NCI-H526 treated with DMSO at 0.1 percent for 48 hours (cell line): ENCODE measurements around the gene ZNF615.
"Not testable (repeated sequence)": the region's sequence is repeated elsewhere in the genome, so short reads cannot be mapped to it uniquely, and the experiment has no call there.

Experiments used
- DNase-seq: peaks from one replicate; lab custom pipeline; 2025; lab: John Stamatoyannopoulos, UW

ZNF615 gene

GRCh38 chr19:52007806-52008557 lies at the start of gene ZNF615:
ZNF615 (minus strand) TSS chr19:52008211; CDS start chr19:52003711, 4,500 bp downstream.
- DNase-seq, result peak; percentile 79

DNA sequence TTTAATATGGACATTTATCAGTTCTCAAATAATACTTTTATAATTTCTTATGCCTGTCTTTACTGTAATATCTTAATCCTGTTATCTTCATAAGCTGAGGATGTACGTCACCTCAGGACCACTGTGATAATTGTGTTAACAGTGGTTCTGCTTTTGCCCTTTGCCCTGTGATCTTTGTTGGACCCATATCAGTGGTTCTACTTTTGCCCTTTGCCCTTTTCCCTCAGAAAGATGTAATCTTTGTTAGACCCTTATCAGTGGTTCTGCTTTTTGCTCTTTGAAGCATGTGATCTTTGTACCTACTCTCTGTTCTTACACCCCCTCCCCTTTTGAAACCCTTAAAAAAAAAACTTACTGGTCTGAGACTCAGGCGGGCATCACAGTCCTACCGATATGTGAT lies 48.5 kb upstream of the ZNF615 start:
- DNase-seq, result not testable (repeated sequence)

DNA sequence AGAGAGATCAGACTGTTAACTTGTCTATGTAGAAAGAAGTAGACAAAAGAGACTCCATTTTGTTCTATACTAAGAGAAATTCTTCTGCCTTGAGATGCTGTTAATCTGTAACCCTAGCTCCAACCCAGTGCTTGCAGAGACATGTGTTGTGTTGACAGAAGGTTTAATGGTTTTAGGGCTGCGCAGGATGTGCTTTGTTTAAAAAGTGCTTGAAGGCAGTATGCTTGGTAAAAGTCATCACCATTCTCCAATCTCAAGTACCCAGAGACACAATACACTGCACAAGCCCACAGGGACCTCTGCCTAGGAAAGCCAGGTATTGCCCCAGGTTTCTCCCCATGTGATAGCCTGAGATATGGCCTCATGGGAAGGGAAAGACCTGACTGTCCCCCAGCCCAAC lies 43.7 kb upstream of the ZNF615 start:
- DNase-seq, result not testable (repeated sequence)

DNA sequence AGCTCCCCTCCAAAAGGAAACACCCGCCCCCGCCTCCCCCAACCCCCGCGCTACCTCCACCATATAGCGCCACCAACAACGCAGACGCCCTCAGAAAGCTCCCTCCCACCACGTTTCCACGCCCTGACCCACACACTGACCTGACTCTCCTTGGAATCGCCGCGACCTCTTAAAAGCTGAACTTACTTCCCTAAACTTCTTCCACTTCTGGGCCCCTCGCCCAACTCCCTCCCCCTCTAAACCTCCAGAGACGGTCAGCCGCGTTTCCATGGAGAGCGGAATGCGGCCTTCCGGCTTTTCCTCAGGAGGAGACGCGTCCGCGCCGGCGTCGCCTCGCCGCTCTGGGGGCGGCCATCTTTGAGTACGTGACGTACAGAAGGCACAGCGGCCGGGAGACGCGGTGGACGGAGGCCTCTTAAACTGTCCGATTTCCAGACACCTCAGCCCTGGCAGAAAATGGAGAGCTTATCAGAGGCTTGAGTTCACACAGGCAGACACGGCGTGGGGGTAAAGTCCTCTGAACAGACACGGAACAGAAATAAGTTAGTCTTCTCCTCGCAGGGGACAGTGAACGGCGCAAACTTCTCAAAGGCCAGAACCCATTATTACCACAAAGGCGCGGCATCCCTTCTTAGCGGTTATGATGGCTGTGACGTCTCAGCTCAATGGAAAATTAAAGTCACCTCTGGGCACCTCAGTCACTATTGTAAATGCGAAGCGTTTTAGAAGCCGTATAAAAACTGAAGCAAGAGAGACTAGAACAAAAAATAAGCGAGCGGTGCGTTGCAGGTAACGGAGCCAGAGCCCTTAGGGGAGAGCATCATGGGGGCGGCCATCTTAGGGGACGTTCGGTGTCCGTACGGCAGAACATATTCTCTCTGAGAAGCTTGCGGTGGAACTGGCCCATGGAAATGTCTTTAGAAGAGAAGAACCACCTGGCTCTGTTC lies 40.8 kb upstream of the ZNF615 start, which contains the start of gene ZNF432:
Gene ZNF432 (minus strand): TSS at position 284 of the 947 bp plus-strand sequence. CDS start 1,970 bp downstream, outside the sequence.
- DNase-seq, result peak; percentile 93

- no peak for DNase-seq
Measured at GRCh38 chr19:52039169-52039568, 31.2 kb upstream of the ZNF615 start.

GRCh38 chr19:52034051-52034728 lies 26.2 kb upstream of the ZNF615 start:
- DNase-seq, result no peak

DNA sequence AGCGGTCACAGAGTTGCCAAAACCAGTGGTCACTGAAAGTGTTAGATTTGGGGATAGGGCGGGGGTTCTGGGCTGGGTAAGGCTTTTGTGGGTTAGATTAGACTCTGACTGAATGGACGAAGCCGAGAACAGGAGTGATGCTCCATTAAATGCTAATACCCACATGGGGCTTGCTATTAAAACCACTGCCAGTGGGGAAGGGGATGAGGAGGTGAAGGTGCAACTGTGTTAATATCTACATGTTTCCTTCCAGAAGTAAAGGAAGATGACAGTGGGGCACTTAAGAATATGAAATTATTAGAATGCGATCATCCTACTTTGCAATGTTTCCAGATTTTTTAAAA lies 20.7 kb upstream of the ZNF615 start:
- DNase-seq, result peak; percentile 76

DNA sequence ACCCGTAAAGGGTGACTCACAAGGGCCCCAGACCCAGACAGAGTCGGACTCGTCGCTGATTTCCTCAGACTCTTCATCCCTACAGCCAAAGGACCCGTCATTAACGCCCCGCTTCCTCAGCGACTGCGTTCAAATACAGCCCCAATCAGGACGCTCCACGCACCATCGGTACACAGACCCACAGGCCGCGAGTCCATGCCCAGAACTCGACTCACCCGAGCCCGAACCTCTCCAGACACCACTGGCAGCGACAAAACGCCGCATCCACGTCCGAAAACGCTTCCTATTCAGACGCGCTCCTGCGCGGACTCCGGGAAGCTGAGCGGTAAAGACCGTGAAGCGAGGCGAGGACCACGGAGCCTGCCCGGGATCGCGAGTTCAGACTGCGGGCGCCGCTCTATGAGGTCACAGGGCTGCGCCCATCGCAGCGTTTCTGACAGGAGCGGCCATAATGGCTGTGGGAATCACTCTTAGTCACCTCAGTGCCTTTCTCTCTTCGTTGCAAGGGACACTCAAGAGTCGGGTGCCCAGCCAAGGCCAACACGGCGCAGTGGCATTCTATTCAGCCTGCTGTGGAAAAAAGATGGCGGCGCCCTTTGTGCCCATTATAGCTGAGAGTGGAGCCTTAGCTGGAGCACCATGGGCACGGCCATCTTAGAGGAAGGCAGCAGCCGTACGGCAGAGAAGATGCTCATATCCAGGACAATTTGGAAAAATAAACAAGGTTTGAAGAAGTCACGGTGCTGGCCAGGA lies 20.2 kb upstream of the ZNF615 start, which contains the start of gene ZNF614:
Gene ZNF614 (minus strand): TSS at position 353 of the 753 bp plus-strand sequence. CDS start 2,634 bp downstream, outside the sequence.
- peak; percentile 95 for DNase-seq

DNA sequence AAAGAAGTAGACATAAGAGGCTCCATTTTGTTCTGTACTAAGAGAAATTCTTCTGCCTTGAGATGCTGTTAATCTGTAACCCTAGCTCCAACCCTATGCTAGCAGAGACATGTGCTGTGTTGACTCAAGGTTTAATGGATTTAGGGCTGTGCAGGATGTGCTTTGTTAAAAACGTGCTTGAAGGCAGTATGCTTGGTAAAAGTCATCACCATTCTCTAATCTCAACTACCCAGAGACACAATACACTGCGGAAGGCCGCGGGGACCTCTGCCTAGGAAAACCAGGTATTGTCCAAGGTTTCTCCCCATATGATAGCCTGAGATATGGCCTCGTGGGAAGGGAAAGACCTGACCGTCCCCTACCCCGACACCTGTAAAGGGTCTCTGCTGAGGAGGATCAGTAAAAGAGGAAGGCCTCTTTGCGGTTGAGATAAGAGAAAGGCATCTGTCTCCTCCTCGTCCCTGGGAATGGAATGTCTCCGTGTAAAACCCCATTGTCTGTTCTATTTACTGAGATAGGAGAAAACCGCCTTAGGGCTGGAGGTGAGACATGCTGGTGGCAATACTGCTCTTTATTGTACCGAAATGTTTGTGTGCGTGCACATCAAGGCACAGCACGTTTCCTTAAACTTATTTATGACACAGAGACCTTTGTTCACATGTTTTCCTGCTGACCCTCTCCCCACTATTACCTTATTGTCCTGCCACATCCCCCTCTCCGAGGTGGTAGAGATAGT lies 18.4 kb upstream of the ZNF615 start:
- not testable (repeated sequence) for DNase-seq

GRCh38 chr19:52024478-52024877 lies 16.5 kb upstream of the ZNF615 start:
- not testable (repeated sequence) for DNase-seq

GRCh38 chr19:52022193-52022592 lies 14.2 kb upstream of the ZNF615 start:
- DNase-seq, result no peak

GRCh38 chr19:52020506-52020905 lies 12.5 kb upstream of the ZNF615 start:
- no peak for DNase-seq

GRCh38 chr19:52010674-52011073 lies 2.7 kb upstream of the ZNF615 start:
- DNase-seq, result no peak

GRCh38 chr19:52007451-52007805 lies 583 bp downstream of the ZNF615 start:
- DNase-seq, result no peak

- no peak for DNase-seq
Measured at GRCh38 chr19:51994048-51994644, 13.9 kb downstream of the ZNF615 start.

- DNase-seq, result no peak
Measured at GRCh38 chr19:51993422-51993821, 14.6 kb downstream of the ZNF615 start.

DNA sequence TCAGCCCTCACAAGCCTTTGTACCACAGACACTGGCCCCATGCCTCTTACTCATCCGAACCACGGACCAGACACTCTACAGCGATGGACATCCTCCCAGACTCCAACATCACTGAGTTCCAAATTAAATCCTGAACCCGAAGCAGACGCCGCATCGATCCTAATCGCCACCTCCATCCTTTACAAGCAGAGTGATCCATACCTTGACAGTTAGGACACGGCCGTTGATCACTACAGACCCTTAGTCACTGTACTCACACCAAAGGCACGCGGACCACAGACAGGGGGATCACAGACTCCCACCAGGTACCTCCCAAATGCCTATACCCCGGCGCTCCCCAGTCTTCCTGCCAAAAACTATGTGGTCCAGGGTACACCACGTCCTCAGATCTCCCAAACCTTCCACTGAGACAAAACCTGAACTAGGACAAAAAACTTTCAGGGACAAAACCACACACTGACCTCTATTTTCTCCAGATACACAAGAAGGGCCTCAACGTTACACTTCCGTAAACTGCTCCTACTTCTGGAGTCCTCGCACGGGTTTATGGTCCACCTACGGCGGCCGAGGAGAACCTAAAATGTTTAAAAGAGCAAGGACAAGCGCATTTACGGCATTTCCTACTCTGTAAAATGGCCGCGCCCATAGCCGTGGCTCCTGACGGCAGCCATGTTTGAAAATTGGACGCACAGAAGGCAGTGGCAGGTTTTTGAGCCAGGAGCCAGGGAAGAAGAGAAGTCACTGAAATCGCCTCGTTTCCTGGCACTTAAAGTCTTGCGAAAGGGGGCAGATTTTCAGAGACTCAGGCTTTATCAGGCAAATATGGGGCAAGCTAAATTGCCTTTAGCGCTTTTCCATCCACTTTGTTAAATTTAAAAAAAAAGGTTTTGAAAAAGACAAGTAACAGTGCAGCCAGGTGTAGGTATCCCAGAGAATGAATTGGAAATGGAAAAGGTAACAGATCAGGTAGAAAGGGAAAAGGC lies 21.4 kb downstream of the ZNF615 start, which contains the start of gene ZNF350:
Gene ZNF350 (minus strand): TSS at position 532 of the 983 bp plus-strand sequence. CDS start 12,480 bp downstream, outside the sequence.
- peak; percentile 90 for DNase-seq

DNA sequence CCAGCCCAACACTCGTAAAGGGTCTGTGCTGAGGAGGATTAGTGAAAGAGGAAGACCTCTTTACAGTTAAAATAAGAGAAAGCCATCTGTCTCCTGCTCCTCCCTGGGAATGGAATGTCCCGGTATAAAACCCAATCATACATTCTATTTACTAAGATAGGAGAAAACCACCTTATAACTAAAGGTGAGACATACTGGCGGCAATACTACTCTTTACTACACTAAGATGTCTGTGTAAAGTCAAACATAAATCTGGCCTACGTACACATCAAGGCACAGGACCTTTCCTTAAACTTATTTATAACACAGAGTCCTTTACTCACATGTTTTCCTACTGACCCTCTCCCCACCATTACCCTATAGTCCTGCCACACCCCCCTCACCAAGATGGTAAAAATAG lies 24.6 kb downstream of the ZNF615 start:
- no peak for DNase-seq

DNA sequence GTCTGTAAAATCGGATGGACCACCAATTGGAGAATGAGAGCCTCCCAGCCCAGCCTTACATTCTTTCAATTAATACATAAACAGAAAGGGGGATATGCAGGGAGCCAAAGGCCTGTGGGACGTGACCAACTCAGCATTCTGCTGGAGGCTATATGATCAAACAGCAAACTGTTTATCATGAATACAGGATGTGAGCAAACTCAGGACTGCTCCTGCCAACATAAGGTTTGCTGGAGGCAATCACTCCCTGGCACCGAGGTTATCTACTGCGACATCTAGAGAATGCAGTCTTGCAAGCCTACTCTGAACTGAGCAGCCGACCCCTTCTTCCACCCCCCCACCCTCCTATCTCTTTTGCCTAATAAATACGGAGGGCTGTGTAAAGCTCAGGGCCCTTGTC lies 27.1 kb downstream of the ZNF615 start:
- not testable (repeated sequence) for DNase-seq
